HG03108 (cell line): ENCODE data around the gene HIRA.

Experiments
- ATAC-seq: cut with Tn5 transposase; IDR thresholded peaks from one replicate; pipeline ENCODE4 v1.9.1; 2021; ENCODE audit warnings: moderate library complexity; ENCODE audit not compliant: unreplicated experiment

HIRA gene

DNA sequence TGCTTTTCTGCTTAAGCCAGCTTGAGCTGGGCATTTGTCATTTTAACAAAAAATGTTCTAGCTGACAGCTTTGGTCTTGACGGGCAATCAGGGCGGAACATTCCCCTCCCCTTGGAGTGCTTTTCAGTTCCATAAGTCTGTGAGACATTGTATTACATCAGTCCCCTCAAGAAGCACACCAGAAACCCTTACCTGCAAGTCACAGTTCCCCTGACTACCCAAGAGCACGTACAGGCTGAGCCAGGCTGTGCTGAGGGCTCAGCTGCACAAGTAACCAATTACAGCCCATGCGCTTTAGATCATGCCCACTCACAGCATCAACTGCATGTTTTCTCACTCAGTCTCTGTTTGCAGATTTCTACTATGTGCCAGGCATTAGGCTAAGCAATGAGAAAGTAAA, 19.1 kb downstream of the HIRA start:
- no peak for ATAC-seq

DNA sequence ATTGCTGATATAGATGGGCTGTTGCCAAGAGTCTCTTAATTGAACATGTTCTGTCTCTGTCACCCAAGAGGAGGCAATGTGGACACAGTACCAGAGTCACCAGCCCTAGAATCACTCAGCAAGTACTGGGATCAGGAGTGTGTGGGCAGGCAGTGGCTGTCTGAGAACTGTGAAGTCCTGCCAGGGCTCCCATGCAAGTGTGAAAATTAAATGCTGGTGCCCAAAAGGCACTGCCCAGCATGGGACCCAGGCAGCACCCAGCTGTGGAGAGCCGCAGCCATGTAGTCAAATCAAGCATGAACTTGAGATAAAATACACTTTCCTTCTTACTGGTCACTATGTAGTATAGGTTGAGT, 19.9 kb downstream of the HIRA start:
- ATAC-seq: no peak

GRCh38 chr22:19410941-19411689, 20.4 kb downstream of the HIRA start:
- no peak for ATAC-seq

- no peak for ATAC-seq
Observed at GRCh38 chr22:19407649-19408606, 23.6 kb downstream of the HIRA start.

- ATAC-seq: no peak
Observed at GRCh38 chr22:19406846-19407245, 24.7 kb downstream of the HIRA start.

GRCh38 chr22:19406281-19406811, 25.2 kb downstream of the HIRA start:
- ATAC-seq: no peak

DNA sequence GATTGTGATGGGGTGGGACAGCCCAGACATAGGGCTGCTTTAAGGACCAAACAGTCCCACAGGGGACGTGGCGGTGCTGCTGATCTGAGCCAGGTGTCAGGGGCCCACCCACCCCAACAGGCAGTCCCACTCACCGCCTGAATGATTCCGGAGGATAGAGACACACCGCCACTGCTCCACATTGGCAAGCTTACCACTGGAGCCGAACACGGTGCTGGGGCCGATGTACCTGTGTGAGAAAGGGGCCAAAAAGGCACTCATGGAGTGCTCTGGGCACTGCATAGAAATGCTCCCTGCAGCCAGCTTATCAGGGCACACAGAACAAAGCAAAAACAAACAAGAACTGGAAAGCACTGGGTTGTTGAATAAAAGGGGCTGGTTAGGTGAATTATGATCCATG, 25.9 kb downstream of the HIRA start:
- no peak for ATAC-seq

- no peak for ATAC-seq
Observed at GRCh38 chr22:19405133-19405532, 26.4 kb downstream of the HIRA start.

GRCh38 chr22:19404676-19405075, 26.9 kb downstream of the HIRA start:
- ATAC-seq: no peak

DNA sequence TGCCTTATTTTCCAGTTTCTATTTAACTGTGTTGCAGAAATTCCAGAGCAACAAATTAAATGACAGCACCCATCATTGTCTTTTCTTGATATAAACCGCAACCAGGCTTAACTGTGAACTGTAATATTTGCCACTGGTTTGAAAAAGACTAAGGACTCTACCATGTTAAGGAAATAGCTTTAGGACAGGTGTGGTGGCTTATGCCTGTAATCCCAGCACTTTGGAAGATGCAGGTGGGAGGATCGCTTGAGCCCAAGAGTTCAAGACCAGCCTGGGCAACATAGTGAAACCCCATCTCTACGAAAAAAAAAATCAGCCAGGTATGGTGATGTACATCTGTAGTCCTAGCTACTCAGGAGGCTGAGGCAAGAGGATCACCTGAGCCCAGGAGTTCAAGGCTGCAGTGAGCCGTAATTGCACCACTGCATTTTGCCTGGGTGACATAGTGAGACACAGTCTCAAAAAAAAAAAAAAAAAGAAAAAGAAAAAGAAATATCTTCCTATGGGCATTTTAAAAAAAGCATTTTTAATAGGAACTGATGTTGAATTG, 28.8 kb downstream of the HIRA start:
- ATAC-seq: no peak

DNA sequence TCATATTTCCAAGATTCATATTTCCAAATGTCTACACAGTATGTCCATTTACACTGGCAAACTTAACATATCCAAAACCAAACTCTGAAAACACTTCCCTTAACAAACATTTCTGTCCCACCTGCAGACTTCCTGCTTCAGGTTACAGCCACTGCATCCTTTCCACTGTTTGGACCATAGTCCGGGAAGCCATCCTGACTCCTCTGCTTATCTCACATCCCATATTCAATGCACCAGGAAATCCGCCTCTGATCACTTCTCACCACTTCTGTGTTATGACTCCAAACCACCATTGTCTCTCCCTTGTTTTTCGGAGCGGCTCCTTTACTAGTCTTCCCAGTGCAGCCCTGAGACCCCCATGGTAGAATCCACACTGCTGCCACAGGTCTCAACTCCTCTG, 30.1 kb downstream of the HIRA start:
- no peak for ATAC-seq

- ATAC-seq: no peak
Observed at GRCh38 chr22:19400881-19401280, 30.7 kb downstream of the HIRA start.

DNA sequence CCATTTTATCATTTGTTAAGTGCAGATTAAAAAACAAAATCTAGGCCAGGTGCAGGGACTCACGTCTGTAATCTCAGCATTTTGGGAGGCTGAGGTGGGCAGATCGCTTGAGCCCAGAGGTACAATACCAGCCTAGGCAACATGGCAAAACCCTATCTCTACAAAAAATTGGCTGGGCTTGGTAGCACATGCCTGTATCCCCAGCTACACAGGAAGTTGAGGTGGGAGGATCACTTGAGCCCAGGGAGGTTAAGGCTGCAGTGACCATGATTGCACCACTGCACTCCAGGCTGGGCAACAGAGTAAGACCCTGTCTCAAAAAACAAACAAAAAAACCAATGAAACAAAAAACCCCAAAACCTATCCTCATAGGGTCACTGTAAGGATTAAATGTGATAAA, 32.9 kb downstream of the HIRA start:
- ATAC-seq: no peak

GRCh38 chr22:19398206-19398605, 33.3 kb downstream of the HIRA start:
- ATAC-seq: no peak

- ATAC-seq: no peak
Observed at GRCh38 chr22:19397734-19398104, 33.8 kb downstream of the HIRA start.

GRCh38 chr22:19396934-19397733, 34.4 kb downstream of the HIRA start:
- ATAC-seq: no peak

GRCh38 chr22:19396561-19396933, 35.0 kb downstream of the HIRA start:
- ATAC-seq: no peak

- ATAC-seq: no peak
Observed at GRCh38 chr22:19395276-19395675, 36.3 kb downstream of the HIRA start.

- ATAC-seq: no peak
Observed at GRCh38 chr22:19394274-19395050, 37.1 kb downstream of the HIRA start.

- ATAC-seq: no peak
Observed at GRCh38 chr22:19393704-19394103, 37.8 kb downstream of the HIRA start.
